ENCODE measurements around the gene C5. TPM values are rescaled to one million over a fixed set of nuclear protein-coding genes. Genes with fewer than 3 reads are reported as not detected.

Gene C5
- total RNA-seq, 1 experiment from 2014 or later: 0.74 TPM

- no peaks in the 10 kb centered on the region for H3K23me2 ChIP-seq (ENCODE audit: insufficient read length, low read depth, low read length, poor library complexity, severe bottlenecking)
- no peaks in the 10 kb centered on the region for H3K4me1 ChIP-seq (ENCODE audit: insufficient read depth, low read length)
- H2BK5ac ChIP-seq (ENCODE audit: insufficient read length, low read length): no peak overlapping the region
- H2BK12ac ChIP-seq (ENCODE audit: insufficient read length, low read depth, low read length): no peak overlapping the region
- H4K5ac ChIP-seq (ENCODE audit: insufficient read length, low read depth, low read length): no peak overlapping the region
- TF ChIP-seq CTCF (conservative IDR thresholded peaks at IDR 0.05): no peak
- H3K56ac ChIP-seq (ENCODE audit: insufficient read length, low read depth, low read length): no peak overlapping the region
- H2BK15ac ChIP-seq (ENCODE audit: low read depth, low read length): no peak overlapping the region
- H3K23ac ChIP-seq (ENCODE audit: insufficient read length, low read depth, low read length): no peak overlapping the region
- H3K36me3 Mint-ChIP-seq (ENCODE audit: insufficient read depth in 1 of 3, low read depth in 3 of 3): no peaks in the 10 kb centered on the region
- H4K8ac ChIP-seq (replicated peaks; ENCODE audit: insufficient read length, low read depth, low read length): no peak overlapping the region
- no peaks in the 10 kb centered on the region for H3K79me1 ChIP-seq (ENCODE audit: insufficient read depth, low read depth, low read length, poor library complexity, severe bottlenecking)
- H3K27me3 ChIP-seq (ENCODE audit: insufficient read depth, low read length): no peaks in the 10 kb centered on the region
- no peaks in the 10 kb centered on the region for H3K9me3 ChIP-seq (ENCODE audit: control insufficient read depth, low read depth, low read length)
- no peak overlapping the region for H3K4me2 ChIP-seq (ENCODE audit: insufficient read depth, insufficient read length, low read length)
- no peaks in the 10 kb centered on the region for H4K20me1 ChIP-seq (ENCODE audit: control insufficient read depth, insufficient read depth, insufficient read length)
- no peak overlapping the region for H3K18ac ChIP-seq (ENCODE audit: insufficient read length, low read depth, low read length)
- H3K79me2 ChIP-seq (ENCODE audit: insufficient read depth, low read length): no peaks in the 10 kb centered on the region
- H2AK5ac ChIP-seq (ENCODE audit: insufficient read length, low read length): no peak overlapping the region
- no peaks in the 10 kb centered on the region for H3K4me1 Mint-ChIP-seq
- no peak overlapping the region for H3K4me3 Mint-ChIP-seq
- H3K27me3 Mint-ChIP-seq (ENCODE audit: low read depth): peaks cover 4% of the 10 kb centered on the region
- H3K9me3 Mint-ChIP-seq: peaks cover 0 to 3% of the 10 kb centered on the region in 2 experiments; a peak in 1 of 5 replicates
- DNase-seq: no peak
- no peak overlapping the region for H2AFZ ChIP-seq (ENCODE audit: low read length)
- no peak overlapping the region for H3K27ac Mint-ChIP-seq
- H4K91ac ChIP-seq (ENCODE audit: insufficient read length, low read depth, low read length): no peak overlapping the region
- no peak overlapping the region for H2BK120ac ChIP-seq (ENCODE audit: low read depth, low read length, poor library complexity, severe bottlenecking)
- H3K9ac ChIP-seq (ENCODE audit: extremely low read depth, insufficient read length, low read length): no peak overlapping the region
- H3K14ac ChIP-seq (ENCODE audit: insufficient read depth, low read length): no peak overlapping the region
- H3K27ac ChIP-seq (ENCODE audit: insufficient read length, low read depth, low read length): no peak overlapping the region
- H3K4ac ChIP-seq (ENCODE audit: low read depth, low read length): no peak overlapping the region
- no peak overlapping the region for H2BK20ac ChIP-seq (ENCODE audit: low read depth, low read length, poor library complexity, severe bottlenecking)
- H3T11ph ChIP-seq (ENCODE audit: low read length): no peak overlapping the region
Measured at GRCh38 chr9:121026768-121027167, 23.3 kb downstream of the C5 start.

Data from H9 (cell line).